IMR-90 (cell line): Measurements from ENCODE around the gene AKAP8L. TPM values are rescaled to one million over a fixed set of nuclear protein-coding genes. Genes with fewer than 3 reads are reported as not detected.

Source experiments
- ATAC-seq: fragments of 200-7000 bp; cut with Tn5 transposase; 2 replicates; pipeline ENCODE4 v1.9.1; 2020; ENCODE audit warnings: low read depth, mild to moderate bottlenecking, moderate library complexity
- BruUV-seq: library from RNA; stranded (reverse); fragments of 400-500 nt; replicated peaks from 2 replicates; lab custom pipeline; 2021; lab: Mats Ljungman, UMichigan
- CTCF ChIA-PET: fragments of 300-600 bp; formaldehyde crosslinking; extraction: SDS; loops from one replicate; lab custom pipeline; 2021; ENCODE audit warnings: antibody characterized with exemption; lab: Yijun Ruan, JAX
- POLR2A ChIA-PET: fragments of 300-600 bp; sonication (Branson Sonifier 250); formaldehyde crosslinking; loops from one replicate; lab custom pipeline; 2022; ENCODE audit warnings: antibody characterized with exemption; ENCODE audit not compliant: unreplicated experiment; lab: Charles Lee
- DNase-seq: peaks from one replicate; pipeline ENCODE4 v3.0.0; 2013
- H2AFZ ChIP-seq: replicated peaks from 2 replicates; pipeline ENCODE3; 2013; ENCODE audit warnings: low read length, mild to moderate bottlenecking; ENCODE audit not compliant: poor library complexity
- H2AK5ac ChIP-seq: 2 replicates; pipeline ENCODE4 v1.6.1; 2013; ENCODE audit warnings: low read depth, low read length, inconsistent platforms
- H2AK9ac ChIP-seq: replicated peaks from 2 replicates; pipeline ENCODE3; 2013; ENCODE audit warnings: mild to moderate bottlenecking, low read depth, low read length, moderate library complexity; ENCODE audit not compliant: poor library complexity
- H2BK120ac ChIP-seq: 2 replicates; pipeline ENCODE4 v1.6.1; 2013; ENCODE audit warnings: low read depth, low read length, inconsistent platforms
- H2BK15ac ChIP-seq: 3 replicates; pipeline ENCODE4 v1.6.1; 2013; ENCODE audit warnings: low read depth, low read length, inconsistent platforms
- H2BK20ac ChIP-seq: 2 replicates; pipeline ENCODE4 v1.6.1; 2013; ENCODE audit warnings: low read depth, mild to moderate bottlenecking, inconsistent platforms, low read length, moderate library complexity
- H2BK5ac ChIP-seq: 2 replicates; pipeline ENCODE4 v1.6.1; 2013; ENCODE audit warnings: mild to moderate bottlenecking, low read depth, low read length, inconsistent platforms; ENCODE audit not compliant: poor library complexity, severe bottlenecking
- H3K14ac ChIP-seq: replicated peaks from 2 replicates; pipeline ENCODE4 v1.6.1; 2013; ENCODE audit warnings: low read depth, low read length, inconsistent platforms
- H3K18ac ChIP-seq: 2 replicates; pipeline ENCODE4 v1.6.1; 2013; ENCODE audit warnings: low read depth, low read length, control low read depth
- H3K23ac ChIP-seq: 2 replicates; pipeline ENCODE4 v1.6.1; 2013; ENCODE audit warnings: low read depth, low read length, inconsistent platforms
- H3K27ac ChIP-seq: 2 replicates; pipeline ENCODE4 v1.5.1; 2013; ENCODE audit warnings: mild to moderate bottlenecking, control low read depth, low read length; ENCODE audit not compliant: insufficient read depth
- H3K27me3 ChIP-seq: 2 replicates; pipeline ENCODE4 v1.6.1; 2013; ENCODE audit warnings: low read length; ENCODE audit not compliant: control insufficient read depth, insufficient read depth
- H3K36me3 ChIP-seq: 2 replicates; pipeline ENCODE4 v1.6.1; 2013; ENCODE audit warnings: low read length, mixed read lengths; ENCODE audit not compliant: control insufficient read depth, insufficient read depth
- H3K4ac ChIP-seq: 2 replicates; pipeline ENCODE4 v1.6.1; 2013; ENCODE audit warnings: low read depth, low read length, inconsistent platforms
- H3K4me1 ChIP-seq: 2 replicates; pipeline ENCODE4 v1.6.1; 2013; ENCODE audit warnings: low read length, mixed read lengths; ENCODE audit not compliant: control insufficient read depth, insufficient read depth
- H3K4me2 ChIP-seq: 2 replicates; pipeline ENCODE4 v1.6.1; 2013; ENCODE audit warnings: low read depth, mild to moderate bottlenecking, control low read depth, low read length, moderate library complexity
- H3K4me3 ChIP-seq: 2 replicates; pipeline ENCODE4 v1.5.1; 2013; ENCODE audit warnings: low read depth, mild to moderate bottlenecking, control low read depth, low read length, moderate library complexity; ENCODE audit not compliant: insufficient read depth
- H3K56ac ChIP-seq: 2 replicates; pipeline ENCODE4 v1.6.1; 2013; ENCODE audit warnings: low read length, inconsistent platforms; ENCODE audit not compliant: insufficient read depth; ENCODE audit errors: extremely low read depth
- H3K79me1 ChIP-seq, 2 experiments: 2 replicates each; pipeline ENCODE4 v1.6.1; 2013; ENCODE audit warnings: low read length in 2 of 2, inconsistent platforms in 1 of 2, low read depth in 1 of 2
- H3K9ac ChIP-seq: 2 replicates; pipeline ENCODE4 v1.6.1; 2013; ENCODE audit warnings: low read depth, low read length, control low read depth
- H3K9me1 ChIP-seq: 2 replicates; pipeline ENCODE4 v1.6.1; 2013; ENCODE audit warnings: low read length, inconsistent platforms; ENCODE audit not compliant: insufficient read depth
- H3K9me3 ChIP-seq: 2 replicates; pipeline ENCODE4 v1.6.1; 2013; ENCODE audit warnings: low read length; ENCODE audit not compliant: control insufficient read depth, insufficient read depth
- H4K20me1 ChIP-seq: 2 replicates; pipeline ENCODE4 v1.6.1; 2013; ENCODE audit warnings: low read length, inconsistent platforms; ENCODE audit not compliant: insufficient read depth
- H4K5ac ChIP-seq: 2 replicates; pipeline ENCODE4 v1.6.1; 2013; ENCODE audit warnings: mild to moderate bottlenecking, low read depth, low read length, control low read depth
- H4K8ac ChIP-seq, 2 experiments: 2 replicates each; pipeline ENCODE4 v1.6.1; 2013; ENCODE audit warnings: low read depth in 2 of 2, low read length in 2 of 2, control low read depth in 1 of 2, inconsistent platforms in 1 of 2
- H4K91ac ChIP-seq: 2 replicates; pipeline ENCODE4 v1.6.1; 2013; ENCODE audit warnings: low read depth, low read length, inconsistent platforms; ENCODE audit not compliant: insufficient read depth
- BHLHE40 ChIP-seq: fragments of 150-350 bp; IDR thresholded peaks from 2 replicates; pipeline ENCODE4 v1.6.1; 2016; ENCODE audit warnings: mild to moderate bottlenecking, low read depth, low read length
- CEBPB ChIP-seq: IDR thresholded peaks from 2 replicates; pipeline ENCODE4 v1.6.1; 2012; ENCODE audit warnings: low read depth, low read length, improper control_type of control experiment
- MAZ ChIP-seq: IDR thresholded peaks from 2 replicates; pipeline ENCODE4 v1.6.1; 2012; ENCODE audit warnings: low read depth, mild to moderate bottlenecking, low read length, improper control_type of control experiment, moderate library complexity, borderline replicate concordance
- POLR2A ChIP-seq: IDR thresholded peaks from 2 replicates; pipeline ENCODE4 v1.6.1; 2012; ENCODE audit warnings: mild to moderate bottlenecking, low read depth, low read length
- WGBS, 2 experiments: methylation state at CpG; one replicate each; pipeline versions ENCODE4 v1.1.5 to v1.1.7; 2013; ENCODE audit warnings: missing lambda C conversion rate in 2 of 2; ENCODE audit not compliant: insufficient read length in 1 of 2; ENCODE audit errors: extremely low coverage in 2 of 2; 5-methylcytosine and 5-hydroxymethylcytosine counted together
- dilution Hi-C: fragments of 300-500 bp; cut with HindIII; formaldehyde crosslinking; loops from one replicate; pipeline ENCODE4 v1.14.3; 2018; ENCODE audit warnings: low sequenced_read_pairs; ENCODE audit not compliant: unreplicated experiment
- in situ Hi-C: fragments of 300-500 bp; cut with MboI; formaldehyde crosslinking; loops from 3 replicates; pipeline ENCODE4 v1.14.3; 2019; ENCODE audit warnings: low sequenced_read_pairs, inconsistent platforms, mixed read lengths
- intact Hi-C: fragments of 100-400 bp; cut with micrococcal nuclease; formaldehyde crosslinking; loops from 2 replicates; pipeline ENCODE4 v1.10.0; 2022
- polyA plus RNA-seq, 3 experiments: library from polyadenylated mRNA; depleted of rRNA; stranded (reverse); fragments of >200 nt; gene quantifications; 2 replicates each; pipeline ENCODE4 v1.2.3, GENCODE V29; 2012; ENCODE audit warnings: low replicate concordance in 1 of 3
- total RNA-seq: library from RNA; depleted of rRNA; stranded (reverse); fragments of >200 nt; gene quantifications from 2 replicates; pipeline ENCODE4 v1.2.3, GENCODE V29; 2012
- TF ChIP-seq, protein P1 (sequence below): fragments of 150-350 bp; IDR thresholded peaks from 2 replicates; pipeline ENCODE4 v1.6.1; 2017; ENCODE audit warnings: mild to moderate bottlenecking, antibody characterized with exemption, low read length, low read depth
- TF ChIP-seq, protein P2 (sequence below): conservative IDR thresholded peaks from 2 replicates; pipeline ENCODE4 v1.5.1; 2012; ENCODE audit warnings: mild to moderate bottlenecking, low read depth, low read length, improper control_type of control experiment
- TF ChIP-seq, protein P3 (sequence below): fragments of 150-350 bp; IDR thresholded peaks from 2 replicates; pipeline ENCODE4 v1.6.1; 2016; ENCODE audit warnings: low read depth, mild to moderate bottlenecking, low read length, moderate library complexity, borderline replicate concordance

AKAP8L gene
- total and polyA plus RNA-seq, 2 of the 4 experiments (the other 2 are of a cell fraction): 43.1 to 44.6 TPM

DNA sequence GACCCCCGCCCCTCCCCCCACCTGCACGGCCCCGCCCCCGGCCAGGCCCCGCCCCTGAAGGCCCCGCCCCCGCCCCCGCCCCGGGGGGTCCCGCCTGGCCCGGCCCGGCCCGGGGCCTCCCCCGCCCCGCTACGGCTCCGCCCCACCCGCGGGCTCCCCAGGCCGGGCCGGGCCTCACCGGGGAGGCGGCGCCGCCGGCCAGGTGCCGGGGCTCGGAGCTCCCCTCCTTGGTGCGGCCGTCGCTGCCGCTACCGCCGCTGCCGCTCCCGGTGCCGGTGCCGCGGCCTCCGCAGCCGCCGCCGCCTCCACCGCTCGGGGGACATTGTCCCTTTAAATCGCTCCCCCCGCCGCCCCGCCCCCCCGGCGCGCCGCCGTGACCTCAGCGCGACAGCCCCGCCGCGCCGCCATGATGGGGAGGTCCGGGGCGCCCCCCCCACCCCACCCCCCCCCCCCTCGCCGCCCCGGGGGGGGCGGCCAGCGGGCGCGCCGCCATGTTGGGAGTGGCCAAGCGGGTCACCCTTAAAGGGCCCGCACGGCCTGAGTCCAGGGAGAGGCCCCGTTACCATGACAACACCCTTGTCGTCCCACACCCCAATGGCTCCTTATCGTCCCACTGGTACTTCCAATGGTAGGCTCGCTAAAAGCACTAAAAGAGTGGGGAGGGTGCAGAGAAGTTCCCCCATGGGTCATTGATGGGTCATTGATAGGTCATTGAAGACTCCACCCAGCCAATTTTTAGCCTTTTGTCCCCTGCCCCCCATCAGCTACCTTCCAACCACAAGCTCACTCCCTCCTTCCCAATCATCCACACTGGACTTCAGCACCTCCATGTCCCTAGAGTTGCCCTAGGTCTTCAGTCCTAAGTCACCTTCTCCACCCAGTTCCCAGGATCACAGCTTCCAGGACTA, 31.1 kb upstream of the AKAP8L start, which contains the start of gene WIZ:
WIZ (minus strand) TSS at position 337 of the 908 bp plus-strand sequence. CDS start 1,649 bp downstream, outside the sequence.
- Histone ChIP-seq H3K4me2 (peak within 1 kb of the TSS; percentile 70), H2BK120ac (peak within 1 kb of the TSS; percentile 66; the same call in 1 of the 2 replicates), H3K4me3 (peak within 1 kb of the TSS; percentile 71), H3K56ac (no peak within 1 kb of the TSS), H3K36me3 (peaks cover 8% of the 10 kb centered on the region; the same call in 1 of the 2 replicates), H3K9me3 (no peaks in the 10 kb centered on the region), H3K4me1 (peaks cover 7% of the 10 kb centered on the region; the same call in 1 of the 2 replicates), H3K9me1 (peaks cover 20% of the 10 kb centered on the region), H4K8ac (peak within 1 kb of the TSS; percentile 89 to 94), H2AK5ac (peak within 1 kb of the TSS; percentile 91; the same call in 1 of the 2 replicates), H3K14ac (peak within 1 kb of the TSS; percentile 89), H3K27ac (peak within 1 kb of the TSS; percentile 7; the same call in 1 of the 2 replicates), H2BK15ac (peak within 1 kb of the TSS; percentile 74; the same call in 1 of the 3 replicates), H2BK5ac (peak within 1 kb of the TSS; percentile 79), H2BK20ac (no peak within 1 kb of the TSS), H4K91ac (no peak within 1 kb of the TSS), H3K4ac (peak within 1 kb of the TSS; percentile 82), H3K18ac (peak within 1 kb of the TSS; percentile 63; the same call in 1 of the 2 replicates), H4K5ac (peak within 1 kb of the TSS; percentile 45), H3K79me1 (peaks cover 0 to 6% of the 10 kb centered on the region in 2 experiments; a peak in 1 of 4 replicates), H2AFZ (peak within 1 kb of the TSS; percentile 95), H3K9ac (peak within 1 kb of the TSS; percentile 17; the same call in 1 of the 2 replicates), H2AK9ac (peak within 1 kb of the TSS; percentile 96), H3K23ac (no peak within 1 kb of the TSS; the same call in 1 of the 2 replicates), H3K27me3 (peaks cover 2% of the 10 kb centered on the region; the same call in 1 of the 2 replicates), H4K20me1 (no peaks in the 10 kb centered on the region; the same call in 1 of the 2 replicates)
- ChIA-PET POLR2A (no interaction called here), CTCF (no interaction called here)
- intact Hi-C loops: loop anchor here (10.0 kb wide), 1 partner anchor 105 kb away; no protein-coding TSS in a partner anchor
- dilution Hi-C loops: no loop called here
- in situ Hi-C loops: loop anchor here (25.0 kb wide), 1 partner anchor 888 kb away; the partner anchor contains the start of gene NDUFB7
- ATAC-seq (peak; percentile 80), DNase-seq (peak; percentile 55)
- TF ChIP-seq, protein P1, sequence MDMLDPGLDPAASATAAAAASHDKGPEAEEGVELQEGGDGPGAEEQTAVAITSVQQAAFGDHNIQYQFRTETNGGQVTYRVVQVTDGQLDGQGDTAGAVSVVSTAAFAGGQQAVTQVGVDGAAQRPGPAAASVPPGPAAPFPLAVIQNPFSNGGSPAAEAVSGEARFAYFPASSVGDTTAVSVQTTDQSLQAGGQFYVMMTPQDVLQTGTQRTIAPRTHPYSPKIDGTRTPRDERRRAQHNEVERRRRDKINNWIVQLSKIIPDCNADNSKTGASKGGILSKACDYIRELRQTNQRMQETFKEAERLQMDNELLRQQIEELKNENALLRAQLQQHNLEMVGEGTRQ: no peak
- TF ChIP-seq, protein P2, sequence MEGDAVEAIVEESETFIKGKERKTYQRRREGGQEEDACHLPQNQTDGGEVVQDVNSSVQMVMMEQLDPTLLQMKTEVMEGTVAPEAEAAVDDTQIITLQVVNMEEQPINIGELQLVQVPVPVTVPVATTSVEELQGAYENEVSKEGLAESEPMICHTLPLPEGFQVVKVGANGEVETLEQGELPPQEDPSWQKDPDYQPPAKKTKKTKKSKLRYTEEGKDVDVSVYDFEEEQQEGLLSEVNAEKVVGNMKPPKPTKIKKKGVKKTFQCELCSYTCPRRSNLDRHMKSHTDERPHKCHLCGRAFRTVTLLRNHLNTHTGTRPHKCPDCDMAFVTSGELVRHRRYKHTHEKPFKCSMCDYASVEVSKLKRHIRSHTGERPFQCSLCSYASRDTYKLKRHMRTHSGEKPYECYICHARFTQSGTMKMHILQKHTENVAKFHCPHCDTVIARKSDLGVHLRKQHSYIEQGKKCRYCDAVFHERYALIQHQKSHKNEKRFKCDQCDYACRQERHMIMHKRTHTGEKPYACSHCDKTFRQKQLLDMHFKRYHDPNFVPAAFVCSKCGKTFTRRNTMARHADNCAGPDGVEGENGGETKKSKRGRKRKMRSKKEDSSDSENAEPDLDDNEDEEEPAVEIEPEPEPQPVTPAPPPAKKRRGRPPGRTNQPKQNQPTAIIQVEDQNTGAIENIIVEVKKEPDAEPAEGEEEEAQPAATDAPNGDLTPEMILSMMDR: no peak
- TF ChIP-seq MAZ (peak; percentile 94), POLR2A (no peak; the same call in 1 of the 2 replicates), BHLHE40 (no peak), CEBPB (no peak)
- TF ChIP-seq, protein P3, sequence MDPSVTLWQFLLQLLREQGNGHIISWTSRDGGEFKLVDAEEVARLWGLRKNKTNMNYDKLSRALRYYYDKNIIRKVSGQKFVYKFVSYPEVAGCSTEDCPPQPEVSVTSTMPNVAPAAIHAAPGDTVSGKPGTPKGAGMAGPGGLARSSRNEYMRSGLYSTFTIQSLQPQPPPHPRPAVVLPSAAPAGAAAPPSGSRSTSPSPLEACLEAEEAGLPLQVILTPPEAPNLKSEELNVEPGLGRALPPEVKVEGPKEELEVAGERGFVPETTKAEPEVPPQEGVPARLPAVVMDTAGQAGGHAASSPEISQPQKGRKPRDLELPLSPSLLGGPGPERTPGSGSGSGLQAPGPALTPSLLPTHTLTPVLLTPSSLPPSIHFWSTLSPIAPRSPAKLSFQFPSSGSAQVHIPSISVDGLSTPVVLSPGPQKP: no peak
- BruUV-seq: no TSS peak
- 0% methylated on average over 6 of the region's 77 CpGs; no CpG with 5 or more reads in 1 of the 2 experiments for WGBS, 2 experiments
